ENCODE measurements around the gene MCF2L.
"Not testable (repeated sequence)": the region's sequence is repeated elsewhere in the genome, so short reads cannot be mapped to it uniquely, and the experiment has no call there.

MCF2L gene

GRCh38 chr13:112968910-112969691 is at the start of gene MCF2L:
TSS of gene MCF2L (plus strand) at chr13:112969214. CDS start at chr13:112969380, 166 bp downstream.
- peak; percentile 79 to 86 for ATAC-seq

- no peak for ATAC-seq
These were observed 45.1 kb upstream of the MCF2L start for GRCh38 chr13:112923962-112924361.

- ATAC-seq = no peak
These were observed 44.6 kb upstream of the MCF2L start for GRCh38 chr13:112924365-112924764.

- no peak for ATAC-seq
These were observed 43.0 kb upstream of the MCF2L start for GRCh38 chr13:112926003-112926402.

GRCh38 chr13:112926993-112927392 is 42.0 kb upstream of the MCF2L start:
- no peak for ATAC-seq

GRCh38 chr13:112928020-112928971 is 40.7 kb upstream of the MCF2L start:
- no peak for ATAC-seq

GRCh38 chr13:112928972-112929782 is 39.8 kb upstream of the MCF2L start:
- no peak for ATAC-seq

- ATAC-seq = no peak
These were observed 39.3 kb upstream of the MCF2L start for GRCh38 chr13:112929783-112930055.

- ATAC-seq = no peak
These were observed 38.8 kb upstream of the MCF2L start for GRCh38 chr13:112930192-112930591.

GRCh38 chr13:112931028-112931934 is 37.7 kb upstream of the MCF2L start:
- no peak for ATAC-seq

- ATAC-seq = no peak
These were observed 36.0 kb upstream of the MCF2L start for GRCh38 chr13:112932971-112933370.

- ATAC-seq = no peak
These were observed 35.4 kb upstream of the MCF2L start for GRCh38 chr13:112933649-112934048.

- no peak for ATAC-seq
These were observed 34.9 kb upstream of the MCF2L start for GRCh38 chr13:112934078-112934477.

- ATAC-seq = no peak
These were observed 30.3 kb upstream of the MCF2L start for GRCh38 chr13:112938680-112939079.

- no peak for ATAC-seq
These were observed 28.8 kb upstream of the MCF2L start for GRCh38 chr13:112940236-112940635.

- ATAC-seq = no peak
These were observed 27.7 kb upstream of the MCF2L start for GRCh38 chr13:112941349-112941748.

GRCh38 chr13:112941765-112942164 is 27.2 kb upstream of the MCF2L start:
- ATAC-seq = not testable (repeated sequence)

- peak; percentile 95 for ATAC-seq
These were observed 26.2 kb upstream of the MCF2L start for GRCh38 chr13:112942689-112943308.

- ATAC-seq = peak; percentile 35 to 48
These were observed 25.5 kb upstream of the MCF2L start for GRCh38 chr13:112943309-112944125.

GRCh38 chr13:112947796-112948195 is 21.2 kb upstream of the MCF2L start:
- no peak for ATAC-seq
